ENCODE measurements around the gene PPARA.
"Not testable (repeated sequence)": the region's sequence is repeated elsewhere in the genome, so short reads cannot be mapped to it uniquely, and the experiment has no call there.

PPARA gene

GRCh38 chr22:46134111-46134705, 16.1 kb upstream of the PPARA start:
- no peak for DNase-seq (ENCODE audit: low read depth)
- H3K4me3 ChIP-seq (replicated peaks; ENCODE audit: low read depth, low read length): no peak overlapping the region
- no peak for TF ChIP-seq CTCF (IDR thresholded peaks at IDR 0.05; ENCODE audit: low read length, missing control alignments)

GRCh38 chr22:46135611-46136485, 14.5 kb upstream of the PPARA start:
- H3K4me3 ChIP-seq (replicated peaks; ENCODE audit: low read depth, low read length): no peak overlapping the region
- DNase-seq (ENCODE audit: low read depth): no peak
- TF ChIP-seq CTCF (IDR thresholded peaks at IDR 0.05; ENCODE audit: low read length, missing control alignments): no peak

- no peak for DNase-seq (ENCODE audit: low read depth)
- TF ChIP-seq CTCF (IDR thresholded peaks at IDR 0.05; ENCODE audit: low read length, missing control alignments): no peak
Measured at GRCh38 chr22:46136486-46137217, 13.7 kb upstream of the PPARA start.

GRCh38 chr22:46137218-46137766, 13.0 kb upstream of the PPARA start:
- no peak overlapping the region for H3K4me3 ChIP-seq (replicated peaks; ENCODE audit: low read depth, low read length)
- no peak for DNase-seq (ENCODE audit: low read depth)
- no peak for TF ChIP-seq CTCF (IDR thresholded peaks at IDR 0.05; ENCODE audit: low read length, missing control alignments)

More at GRCh38 chr22:46136486-46137217, 13.7 kb upstream of the PPARA start:
- no peak overlapping the region for H3K4me3 ChIP-seq (replicated peaks; ENCODE audit: low read depth, low read length)

GRCh38 chr22:46138058-46138797, 12.1 kb upstream of the PPARA start:
- H3K4me3 ChIP-seq (replicated peaks; ENCODE audit: low read depth, low read length): no peak overlapping the region
- DNase-seq (ENCODE audit: low read depth): no peak
- no peak for TF ChIP-seq CTCF (IDR thresholded peaks at IDR 0.05; ENCODE audit: low read length, missing control alignments)

- not testable (repeated sequence) for H3K4me3 ChIP-seq (replicated peaks; ENCODE audit: low read depth, low read length); DNase-seq (ENCODE audit: low read depth)
Measured at GRCh38 chr22:46139417-46139816, 10.9 kb upstream of the PPARA start.
